Measurements from ENCODE around the gene GNA12. TPM values are rescaled to one million over a fixed set of nuclear protein-coding genes. Genes with fewer than 3 reads are reported as not detected.
A peak's percentile ranks its signal among the peaks of the same experiment; 100 is the strongest.

GNA12 gene
- total and polyA plus RNA-seq, 10 of the 15 experiments (the other 5 are each of a cell fraction or from before 2014, with no cell fraction given) = 1.9 to 51.8 (median 12.6) TPM

DNA sequence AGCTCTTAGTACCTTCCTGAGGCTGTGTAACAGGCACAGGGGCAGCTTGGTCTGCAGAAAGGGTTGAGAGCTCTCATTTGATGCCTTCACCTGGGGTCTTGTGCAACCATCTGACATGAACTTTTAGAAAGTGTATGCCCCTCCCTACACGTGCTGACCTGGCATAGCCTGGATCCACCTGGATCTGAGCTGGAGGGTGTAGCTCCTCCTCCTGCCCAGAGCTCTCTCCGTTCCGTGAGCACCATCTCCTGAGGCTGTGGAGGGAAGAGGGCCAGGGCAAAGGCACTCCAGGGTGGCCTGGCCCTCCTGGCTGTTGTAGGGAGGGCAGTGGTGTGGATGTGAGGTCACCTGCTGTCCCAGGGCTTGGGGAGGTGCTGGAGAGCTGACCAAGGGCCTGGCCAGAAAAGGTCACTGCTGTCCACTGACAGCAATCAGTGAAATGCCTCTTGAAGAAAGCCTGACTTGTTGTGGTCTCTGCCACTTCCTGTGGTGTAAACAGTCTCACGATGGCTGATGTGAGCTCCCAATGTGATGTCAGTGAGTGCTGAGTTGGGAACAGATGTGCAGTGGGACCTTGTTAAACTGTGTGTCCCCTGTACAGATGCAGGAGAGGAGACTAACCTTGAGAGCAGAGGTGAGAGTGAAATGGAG is 133.1 kb downstream of the GNA12 start (continued):
- TF ChIP-seq, protein P1, sequence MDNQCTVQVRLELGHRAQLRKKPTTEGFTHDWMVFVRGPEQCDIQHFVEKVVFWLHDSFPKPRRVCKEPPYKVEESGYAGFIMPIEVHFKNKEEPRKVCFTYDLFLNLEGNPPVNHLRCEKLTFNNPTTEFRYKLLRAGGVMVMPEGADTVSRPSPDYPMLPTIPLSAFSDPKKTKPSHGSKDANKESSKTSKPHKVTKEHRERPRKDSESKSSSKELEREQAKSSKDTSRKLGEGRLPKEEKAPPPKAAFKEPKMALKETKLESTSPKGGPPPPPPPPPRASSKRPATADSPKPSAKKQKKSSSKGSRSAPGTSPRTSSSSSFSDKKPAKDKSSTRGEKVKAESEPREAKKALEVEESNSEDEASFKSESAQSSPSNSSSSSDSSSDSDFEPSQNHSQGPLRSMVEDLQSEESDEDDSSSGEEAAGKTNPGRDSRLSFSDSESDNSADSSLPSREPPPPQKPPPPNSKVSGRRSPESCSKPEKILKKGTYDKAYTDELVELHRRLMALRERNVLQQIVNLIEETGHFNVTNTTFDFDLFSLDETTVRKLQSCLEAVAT (IDR thresholded peaks at IDR 0.05) = peak; percentile 40; the same call in 1 of the 2 replicates
- peak; percentile 74 for TF ChIP-seq IKZF1 (conservative IDR thresholded peaks at IDR 0.05)
- TF ChIP-seq PAX5 (IDR thresholded peaks at IDR 0.05; ENCODE audit: borderline replicate concordance, low read depth, low read length) = peak; percentile 35; the same call in 1 of the 2 replicates
- TF ChIP-seq, protein P2, sequence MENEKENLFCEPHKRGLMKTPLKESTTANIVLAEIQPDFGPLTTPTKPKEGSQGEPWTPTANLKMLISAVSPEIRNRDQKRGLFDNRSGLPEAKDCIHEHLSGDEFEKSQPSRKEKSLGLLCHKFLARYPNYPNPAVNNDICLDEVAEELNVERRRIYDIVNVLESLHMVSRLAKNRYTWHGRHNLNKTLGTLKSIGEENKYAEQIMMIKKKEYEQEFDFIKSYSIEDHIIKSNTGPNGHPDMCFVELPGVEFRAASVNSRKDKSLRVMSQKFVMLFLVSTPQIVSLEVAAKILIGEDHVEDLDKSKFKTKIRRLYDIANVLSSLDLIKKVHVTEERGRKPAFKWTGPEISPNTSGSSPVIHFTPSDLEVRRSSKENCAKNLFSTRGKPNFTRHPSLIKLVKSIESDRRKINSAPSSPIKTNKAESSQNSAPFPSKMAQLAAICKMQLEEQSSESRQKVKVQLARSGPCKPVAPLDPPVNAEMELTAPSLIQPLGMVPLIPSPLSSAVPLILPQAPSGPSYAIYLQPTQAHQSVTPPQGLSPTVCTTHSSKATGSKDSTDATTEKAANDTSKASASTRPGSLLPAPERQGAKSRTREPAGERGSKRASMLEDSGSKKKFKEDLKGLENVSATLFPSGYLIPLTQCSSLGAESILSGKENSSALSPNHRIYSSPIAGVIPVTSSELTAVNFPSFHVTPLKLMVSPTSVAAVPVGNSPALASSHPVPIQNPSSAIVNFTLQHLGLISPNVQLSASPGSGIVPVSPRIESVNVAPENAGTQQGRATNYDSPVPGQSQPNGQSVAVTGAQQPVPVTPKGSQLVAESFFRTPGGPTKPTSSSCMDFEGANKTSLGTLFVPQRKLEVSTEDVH (IDR thresholded peaks at IDR 0.05; ENCODE audit: low read depth, partially characterized antibody) = no peak
- peak; percentile 60; the same call in 1 of the 2 replicates for TF ChIP-seq CBFB (IDR thresholded peaks at IDR 0.05; ENCODE audit: low read depth)
- TF ChIP-seq EED (IDR thresholded peaks at IDR 0.05; ENCODE audit: low read depth) = peak; percentile 83
- TF ChIP-seq MXI1 (IDR thresholded peaks at IDR 0.05; ENCODE audit: low read depth, low read length) = peak; percentile 55; the same call in 1 of the 2 replicates
- TF ChIP-seq, protein P3, sequence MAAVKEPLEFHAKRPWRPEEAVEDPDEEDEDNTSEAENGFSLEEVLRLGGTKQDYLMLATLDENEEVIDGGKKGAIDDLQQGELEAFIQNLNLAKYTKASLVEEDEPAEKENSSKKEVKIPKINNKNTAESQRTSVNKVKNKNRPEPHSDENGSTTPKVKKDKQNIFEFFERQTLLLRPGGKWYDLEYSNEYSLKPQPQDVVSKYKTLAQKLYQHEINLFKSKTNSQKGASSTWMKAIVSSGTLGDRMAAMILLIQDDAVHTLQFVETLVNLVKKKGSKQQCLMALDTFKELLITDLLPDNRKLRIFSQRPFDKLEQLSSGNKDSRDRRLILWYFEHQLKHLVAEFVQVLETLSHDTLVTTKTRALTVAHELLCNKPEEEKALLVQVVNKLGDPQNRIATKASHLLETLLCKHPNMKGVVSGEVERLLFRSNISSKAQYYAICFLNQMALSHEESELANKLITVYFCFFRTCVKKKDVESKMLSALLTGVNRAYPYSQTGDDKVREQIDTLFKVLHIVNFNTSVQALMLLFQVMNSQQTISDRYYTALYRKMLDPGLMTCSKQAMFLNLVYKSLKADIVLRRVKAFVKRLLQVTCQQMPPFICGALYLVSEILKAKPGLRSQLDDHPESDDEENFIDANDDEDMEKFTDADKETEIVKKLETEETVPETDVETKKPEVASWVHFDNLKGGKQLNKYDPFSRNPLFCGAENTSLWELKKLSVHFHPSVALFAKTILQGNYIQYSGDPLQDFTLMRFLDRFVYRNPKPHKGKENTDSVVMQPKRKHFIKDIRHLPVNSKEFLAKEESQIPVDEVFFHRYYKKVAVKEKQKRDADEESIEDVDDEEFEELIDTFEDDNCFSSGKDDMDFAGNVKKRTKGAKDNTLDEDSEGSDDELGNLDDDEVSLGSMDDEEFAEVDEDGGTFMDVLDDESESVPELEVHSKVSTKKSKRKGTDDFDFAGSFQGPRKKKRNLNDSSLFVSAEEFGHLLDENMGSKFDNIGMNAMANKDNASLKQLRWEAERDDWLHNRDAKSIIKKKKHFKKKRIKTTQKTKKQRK (IDR thresholded peaks at IDR 0.05; ENCODE audit: low read depth, low read length) = no peak
- peak; percentile 77 to 80; a peak in 3 of 4 replicates for TF ChIP-seq IKZF2 (IDR thresholded peaks at IDR 0.05)
- TF ChIP-seq NR2C2 (IDR thresholded peaks at IDR 0.05; ENCODE audit: borderline replicate concordance, control insufficient read depth, insufficient read length, low read depth) = no peak
- no peak for TF ChIP-seq TAF1 (IDR thresholded peaks at IDR 0.05; ENCODE audit: borderline replicate concordance, low read depth, low read length)
- TF ChIP-seq, protein P4, sequence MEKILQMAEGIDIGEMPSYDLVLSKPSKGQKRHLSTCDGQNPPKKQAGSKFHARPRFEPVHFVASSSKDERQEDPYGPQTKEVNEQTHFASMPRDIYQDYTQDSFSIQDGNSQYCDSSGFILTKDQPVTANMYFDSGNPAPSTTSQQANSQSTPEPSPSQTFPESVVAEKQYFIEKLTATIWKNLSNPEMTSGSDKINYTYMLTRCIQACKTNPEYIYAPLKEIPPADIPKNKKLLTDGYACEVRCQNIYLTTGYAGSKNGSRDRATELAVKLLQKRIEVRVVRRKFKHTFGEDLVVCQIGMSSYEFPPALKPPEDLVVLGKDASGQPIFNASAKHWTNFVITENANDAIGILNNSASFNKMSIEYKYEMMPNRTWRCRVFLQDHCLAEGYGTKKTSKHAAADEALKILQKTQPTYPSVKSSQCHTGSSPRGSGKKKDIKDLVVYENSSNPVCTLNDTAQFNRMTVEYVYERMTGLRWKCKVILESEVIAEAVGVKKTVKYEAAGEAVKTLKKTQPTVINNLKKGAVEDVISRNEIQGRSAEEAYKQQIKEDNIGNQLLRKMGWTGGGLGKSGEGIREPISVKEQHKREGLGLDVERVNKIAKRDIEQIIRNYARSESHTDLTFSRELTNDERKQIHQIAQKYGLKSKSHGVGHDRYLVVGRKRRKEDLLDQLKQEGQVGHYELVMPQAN (conservative IDR thresholded peaks at IDR 0.05) = no peak
- TF ChIP-seq EP300 (IDR thresholded peaks at IDR 0.05; ENCODE audit: borderline replicate concordance in 1 of 2, control insufficient read depth in 1 of 2, low read depth in 2 of 2, low read length in 2 of 2) = peak; percentile 68 to 81; a peak in 3 of 4 replicates
- TF ChIP-seq, protein P5, sequence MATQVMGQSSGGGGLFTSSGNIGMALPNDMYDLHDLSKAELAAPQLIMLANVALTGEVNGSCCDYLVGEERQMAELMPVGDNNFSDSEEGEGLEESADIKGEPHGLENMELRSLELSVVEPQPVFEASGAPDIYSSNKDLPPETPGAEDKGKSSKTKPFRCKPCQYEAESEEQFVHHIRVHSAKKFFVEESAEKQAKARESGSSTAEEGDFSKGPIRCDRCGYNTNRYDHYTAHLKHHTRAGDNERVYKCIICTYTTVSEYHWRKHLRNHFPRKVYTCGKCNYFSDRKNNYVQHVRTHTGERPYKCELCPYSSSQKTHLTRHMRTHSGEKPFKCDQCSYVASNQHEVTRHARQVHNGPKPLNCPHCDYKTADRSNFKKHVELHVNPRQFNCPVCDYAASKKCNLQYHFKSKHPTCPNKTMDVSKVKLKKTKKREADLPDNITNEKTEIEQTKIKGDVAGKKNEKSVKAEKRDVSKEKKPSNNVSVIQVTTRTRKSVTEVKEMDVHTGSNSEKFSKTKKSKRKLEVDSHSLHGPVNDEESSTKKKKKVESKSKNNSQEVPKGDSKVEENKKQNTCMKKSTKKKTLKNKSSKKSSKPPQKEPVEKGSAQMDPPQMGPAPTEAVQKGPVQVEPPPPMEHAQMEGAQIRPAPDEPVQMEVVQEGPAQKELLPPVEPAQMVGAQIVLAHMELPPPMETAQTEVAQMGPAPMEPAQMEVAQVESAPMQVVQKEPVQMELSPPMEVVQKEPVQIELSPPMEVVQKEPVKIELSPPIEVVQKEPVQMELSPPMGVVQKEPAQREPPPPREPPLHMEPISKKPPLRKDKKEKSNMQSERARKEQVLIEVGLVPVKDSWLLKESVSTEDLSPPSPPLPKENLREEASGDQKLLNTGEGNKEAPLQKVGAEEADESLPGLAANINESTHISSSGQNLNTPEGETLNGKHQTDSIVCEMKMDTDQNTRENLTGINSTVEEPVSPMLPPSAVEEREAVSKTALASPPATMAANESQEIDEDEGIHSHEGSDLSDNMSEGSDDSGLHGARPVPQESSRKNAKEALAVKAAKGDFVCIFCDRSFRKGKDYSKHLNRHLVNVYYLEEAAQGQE (IDR thresholded peaks at IDR 0.05; ENCODE audit: low read depth, low read length) = no peak
- no peak for TF ChIP-seq ZSCAN29 (IDR thresholded peaks at IDR 0.05)
